ENCODE data around the gene UTS2.

Gene UTS2

DNA sequence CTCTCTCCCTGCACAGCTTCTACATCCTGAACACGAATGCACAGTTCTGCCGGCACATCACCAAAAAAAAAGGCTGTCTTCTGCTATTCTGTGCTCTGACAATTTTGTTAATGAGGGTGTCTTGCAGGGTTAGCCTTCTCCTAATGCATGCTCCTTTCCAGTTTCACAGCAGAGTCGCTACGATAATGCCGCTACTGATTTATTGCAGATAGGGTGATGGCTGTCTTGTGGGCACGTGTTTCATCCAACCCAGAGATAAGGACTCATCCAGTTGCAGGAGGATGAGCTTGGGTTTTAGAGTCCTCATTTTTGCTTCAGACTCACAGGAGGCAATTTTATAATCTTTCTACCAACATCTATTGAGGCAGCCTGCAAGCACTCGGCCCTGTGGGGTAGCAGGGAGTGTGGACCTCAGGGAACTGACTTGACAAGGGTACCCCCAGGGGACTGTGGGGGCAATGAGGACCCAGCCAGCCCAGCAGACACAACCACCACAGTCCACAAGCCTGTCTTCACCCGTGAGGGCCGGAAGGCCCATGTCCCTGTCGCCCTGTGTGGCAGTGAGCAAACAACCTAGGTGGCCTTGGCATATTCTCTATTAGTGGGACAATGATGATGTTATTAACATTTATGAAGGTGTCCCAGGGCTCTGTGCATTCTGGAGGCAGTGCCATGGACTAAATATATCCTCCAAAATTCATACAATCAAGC is 15.4 kb upstream of the UTS2 start:
- in situ Hi-C loops (cut with HindIII; ENCODE audit: low pct_ligation_motif_present, low pct_unique_long_range_greater_than_20kb, low sequenced_read_pairs): no loop called here
- DNase-seq: no peak

DNA sequence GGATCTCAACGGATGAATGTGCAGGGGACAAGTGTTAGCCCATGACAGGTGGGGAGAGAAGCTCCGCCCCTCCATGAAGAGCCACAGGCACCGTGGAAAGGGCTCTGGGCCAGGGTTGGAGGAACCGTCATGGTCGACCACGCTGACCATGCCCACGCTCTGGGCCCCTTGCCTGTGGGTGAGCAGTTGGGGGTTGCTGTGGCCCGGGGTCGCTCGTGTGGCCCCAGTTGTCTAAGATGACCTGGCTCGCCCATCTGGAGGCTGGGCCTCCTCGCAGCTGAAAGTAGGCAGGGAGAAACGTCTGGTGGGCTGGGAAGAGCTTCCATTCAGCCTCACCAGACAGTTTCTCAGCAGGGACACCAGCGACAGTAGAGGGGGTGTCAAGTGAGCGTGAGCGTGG is 13.1 kb upstream of the UTS2 start:
- in situ Hi-C loops (cut with HindIII; ENCODE audit: low pct_ligation_motif_present, low pct_unique_long_range_greater_than_20kb, low sequenced_read_pairs): no loop called here
- no peak for DNase-seq

DNA sequence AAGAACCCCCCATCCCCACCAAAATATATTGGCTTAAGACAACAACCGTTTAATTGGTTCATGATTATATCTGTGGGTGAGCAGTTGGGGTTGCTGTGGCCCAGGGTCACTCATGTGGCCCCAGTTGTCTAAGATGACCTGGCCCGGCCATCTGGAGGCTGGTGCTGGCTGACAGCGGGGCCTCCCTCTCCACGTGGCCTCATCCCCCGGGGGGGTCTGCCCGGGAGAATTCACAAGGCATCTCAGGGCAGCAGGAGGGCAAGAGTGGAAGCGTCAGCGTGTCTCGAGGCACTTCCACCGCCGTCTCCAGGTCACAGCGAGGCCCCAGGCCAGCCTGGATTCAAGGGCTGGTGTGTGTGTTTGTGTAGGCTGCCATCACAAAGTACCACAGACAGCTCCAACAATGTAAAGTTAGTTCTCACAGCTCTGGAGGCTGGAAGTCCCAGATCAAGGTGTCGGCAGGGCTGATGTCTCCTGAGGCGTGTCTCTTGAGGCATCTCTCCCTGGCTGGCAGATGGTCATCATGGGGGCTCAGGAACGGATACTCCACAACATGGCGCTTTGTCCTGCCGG is 11.0 kb upstream of the UTS2 start:
- DNase-seq: no peak
- in situ Hi-C loops (cut with HindIII; ENCODE audit: low pct_ligation_motif_present, low pct_unique_long_range_greater_than_20kb, low sequenced_read_pairs): no loop called here

DNA sequence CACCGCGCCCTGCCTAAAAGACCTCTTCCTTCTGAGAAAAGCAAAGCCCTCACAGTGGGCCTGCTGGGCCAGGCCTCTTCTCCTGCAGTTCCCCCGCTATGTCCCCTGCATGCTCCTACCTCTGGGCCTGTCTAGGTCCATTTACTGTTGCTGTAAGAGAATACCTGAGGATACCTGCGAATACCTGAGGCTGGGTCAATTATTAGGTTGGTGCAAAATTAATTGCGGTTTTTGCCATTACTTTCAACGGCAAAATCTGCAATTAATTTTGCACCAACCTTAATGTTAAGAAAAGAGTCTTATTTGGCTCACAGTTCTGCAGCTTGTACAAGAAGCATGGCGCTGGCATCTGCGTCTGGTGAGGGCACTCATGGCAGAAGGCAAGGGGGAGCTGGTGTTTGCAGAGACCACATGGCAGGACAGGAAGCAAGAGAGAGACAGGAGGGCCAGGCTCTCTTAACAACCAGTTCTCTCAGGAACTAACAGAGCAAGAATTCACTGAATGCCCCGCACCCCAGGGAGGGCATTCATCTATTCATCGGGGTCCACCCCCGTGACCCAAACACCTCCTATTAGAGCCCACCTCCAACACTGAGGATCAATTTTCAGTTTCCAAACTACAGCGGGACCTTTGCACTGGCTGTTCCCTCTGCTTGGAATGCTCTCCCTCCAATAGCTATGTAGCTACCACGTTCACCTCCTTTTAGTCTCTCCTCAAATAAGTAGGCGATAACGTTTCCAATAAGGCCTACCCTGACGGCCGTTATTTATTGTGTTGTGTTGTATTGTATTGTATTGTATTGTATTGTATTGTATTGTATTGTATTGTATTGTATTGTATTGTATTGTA is 9.6 kb upstream of the UTS2 start:
- DNase-seq: no peak
- in situ Hi-C loops (cut with HindIII; ENCODE audit: low pct_ligation_motif_present, low pct_unique_long_range_greater_than_20kb, low sequenced_read_pairs): no loop called here

DNA sequence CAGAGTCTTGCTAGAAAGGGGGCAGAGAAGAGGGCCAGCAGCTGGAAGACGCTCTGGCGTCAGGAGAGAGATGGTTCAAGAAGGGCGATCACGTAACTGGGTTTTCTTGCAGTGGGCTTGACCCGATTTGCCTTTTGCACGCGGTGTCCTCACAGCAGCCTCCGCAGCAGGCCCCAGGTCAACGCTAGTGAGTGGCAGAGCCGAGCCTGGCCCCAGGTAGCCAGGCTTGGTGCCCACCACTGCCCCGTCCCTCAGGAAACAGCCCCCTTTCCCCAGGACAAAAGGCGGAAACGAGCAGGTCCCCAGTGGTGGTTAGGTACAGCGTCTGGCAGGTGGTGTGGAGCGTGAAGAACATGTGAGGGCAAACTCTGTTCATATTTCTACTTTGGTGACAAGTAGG is 8.6 kb upstream of the UTS2 start:
- DNase-seq: no peak
- in situ Hi-C loops (cut with HindIII; ENCODE audit: low pct_ligation_motif_present, low pct_unique_long_range_greater_than_20kb, low sequenced_read_pairs): no loop called here

DNA sequence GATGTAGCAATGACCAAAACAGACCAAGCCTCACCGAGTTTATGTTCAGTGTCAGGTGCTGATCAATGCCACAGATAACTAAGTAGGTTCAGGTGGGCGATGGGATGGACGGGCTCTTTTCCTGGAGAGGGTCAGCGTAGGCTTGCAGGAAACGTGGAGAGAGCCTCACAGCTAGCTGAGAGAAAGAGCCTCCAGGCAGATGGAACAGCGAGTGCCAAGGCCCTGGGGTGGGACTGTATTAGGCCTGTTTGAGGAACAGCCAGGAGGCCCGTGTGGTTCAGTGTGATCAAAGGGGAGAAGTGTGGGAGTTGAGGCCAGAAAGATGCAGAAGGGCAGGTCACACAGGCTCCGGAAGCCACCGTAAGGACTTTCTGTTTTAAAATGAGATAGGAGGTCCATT is 7.3 kb upstream of the UTS2 start:
- in situ Hi-C loops (cut with HindIII; ENCODE audit: low pct_ligation_motif_present, low pct_unique_long_range_greater_than_20kb, low sequenced_read_pairs): no loop called here
- DNase-seq: no peak

DNA sequence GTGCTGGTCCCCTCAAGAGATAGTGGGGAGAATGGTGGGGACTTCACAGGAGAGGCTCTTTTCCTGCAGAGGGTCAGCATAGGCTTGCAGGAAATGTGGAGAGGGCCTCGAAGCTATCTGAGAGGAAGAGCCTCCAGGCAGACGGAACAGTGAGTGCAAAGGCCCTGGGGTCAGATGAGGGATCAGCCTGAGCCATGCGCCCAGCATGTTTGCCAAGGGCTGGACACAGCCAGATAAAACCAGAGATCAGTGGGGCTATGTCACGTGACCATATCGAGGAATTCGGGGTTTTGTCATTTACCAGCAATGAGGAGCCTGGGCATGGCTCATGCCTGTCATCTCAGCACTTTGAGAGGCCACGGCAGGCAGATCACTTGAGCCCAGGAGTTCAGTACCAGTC is 6.5 kb upstream of the UTS2 start:
- no peak for DNase-seq
- in situ Hi-C loops (cut with HindIII; ENCODE audit: low pct_ligation_motif_present, low pct_unique_long_range_greater_than_20kb, low sequenced_read_pairs): no loop called here

DNA sequence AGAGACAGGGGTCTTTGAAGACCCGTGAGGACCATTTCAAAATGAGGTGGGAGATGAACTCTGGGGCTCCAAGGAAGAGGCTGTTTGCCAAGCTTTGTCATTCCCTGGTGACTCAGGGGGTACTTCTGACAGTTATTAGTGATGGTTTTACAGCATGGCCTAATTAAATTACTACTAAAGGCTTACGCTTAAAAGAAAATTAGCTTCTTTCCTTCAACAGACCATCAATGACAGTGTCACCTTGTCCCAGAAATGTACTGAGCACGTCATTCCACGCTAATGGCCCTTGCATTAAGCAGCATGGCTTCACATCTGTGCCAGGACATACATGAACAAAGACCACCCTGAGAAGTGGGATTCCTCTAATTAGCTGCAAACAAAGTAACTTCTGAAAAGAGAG is 5.1 kb upstream of the UTS2 start:
- in situ Hi-C loops (cut with HindIII; ENCODE audit: low pct_ligation_motif_present, low pct_unique_long_range_greater_than_20kb, low sequenced_read_pairs): no loop called here
- DNase-seq: no peak

DNA sequence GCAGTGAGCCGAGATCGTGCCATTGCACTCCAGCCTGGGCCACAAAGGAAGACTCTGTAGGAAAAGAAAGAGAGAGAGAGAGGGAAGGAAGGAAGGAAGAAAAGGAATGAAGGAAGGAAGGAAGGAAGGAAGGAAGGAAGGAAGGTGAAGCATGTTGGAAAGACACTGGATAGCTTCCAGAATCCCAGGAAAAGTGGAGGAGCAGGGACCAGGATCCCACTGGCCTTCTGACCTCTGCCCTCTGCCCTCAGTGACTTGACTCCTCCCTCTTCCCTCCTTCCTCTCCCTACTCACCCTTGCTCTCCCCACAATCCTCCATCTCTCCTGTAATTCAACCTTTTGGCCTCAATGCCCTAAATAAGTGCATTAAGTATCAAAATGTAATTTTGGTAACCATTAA is 4.1 kb upstream of the UTS2 start:
- in situ Hi-C loops (cut with HindIII; ENCODE audit: low pct_ligation_motif_present, low pct_unique_long_range_greater_than_20kb, low sequenced_read_pairs): no loop called here
- no peak for DNase-seq

DNA sequence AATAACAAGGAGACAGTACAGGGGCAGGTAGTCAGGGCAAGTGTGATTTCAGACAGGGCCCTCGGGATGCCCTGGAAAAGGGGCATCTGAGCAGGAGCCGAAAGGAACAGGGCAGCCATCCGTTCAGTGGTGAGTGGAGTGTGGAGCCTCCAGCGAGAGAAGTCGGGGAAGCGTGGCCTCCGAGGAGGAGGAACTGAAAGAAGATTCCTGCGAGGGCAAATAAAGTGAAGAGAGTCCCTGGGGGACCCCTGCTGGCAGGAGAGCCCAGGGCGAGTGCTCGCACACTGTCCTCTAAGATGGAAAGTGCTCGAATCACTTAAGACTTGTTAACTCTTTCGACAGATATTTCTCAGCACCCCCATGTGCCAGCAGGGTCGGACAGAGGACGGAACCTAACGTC is 3.5 kb upstream of the UTS2 start:
- in situ Hi-C loops (cut with HindIII; ENCODE audit: low pct_ligation_motif_present, low pct_unique_long_range_greater_than_20kb, low sequenced_read_pairs): no loop called here

DNA sequence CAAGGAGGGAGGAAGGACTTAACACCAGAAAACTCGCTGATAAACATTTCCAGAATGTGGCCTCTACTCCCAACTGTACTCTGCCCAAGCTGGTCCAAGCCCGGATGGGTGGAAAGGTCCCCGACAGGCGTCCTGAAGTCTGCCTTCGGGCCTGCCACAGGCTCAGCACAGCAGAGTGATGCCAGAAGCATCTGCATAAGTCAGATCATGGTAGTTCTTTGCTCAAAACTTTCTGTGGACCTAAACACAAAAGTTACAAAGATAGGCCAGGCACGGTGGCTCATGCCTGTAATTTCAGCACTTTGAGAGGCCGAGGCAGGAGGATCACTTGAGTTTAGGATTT is 790 bp upstream of the UTS2 start:
- DNase-seq: no peak
- in situ Hi-C loops (cut with HindIII; ENCODE audit: low pct_ligation_motif_present, low pct_unique_long_range_greater_than_20kb, low sequenced_read_pairs): no loop called here

More for the DNA sequence above, 3.5 kb upstream of the UTS2 start:
- DNase-seq: no peak

DNA sequence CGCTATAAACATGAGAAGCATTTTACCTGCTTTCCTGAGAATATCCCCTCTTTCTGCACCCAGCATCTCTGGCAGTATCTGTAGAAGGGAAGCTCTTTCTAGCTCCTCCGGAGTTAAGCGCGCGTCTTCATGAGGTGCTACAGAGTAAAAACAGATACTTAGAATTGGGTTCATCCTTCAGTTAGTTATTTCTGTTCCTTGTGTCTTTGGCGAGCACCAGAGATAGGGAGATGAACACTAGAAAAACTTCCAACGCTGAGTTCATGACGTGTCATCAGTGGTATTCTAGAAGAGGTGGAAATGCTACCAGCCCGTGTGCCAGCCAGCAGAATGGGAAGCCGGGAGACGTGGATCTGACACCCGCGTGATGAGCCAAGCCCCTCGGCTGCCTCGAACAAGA is 2.1 kb downstream of the UTS2 start:
- in situ Hi-C loops (cut with HindIII; ENCODE audit: low pct_ligation_motif_present, low pct_unique_long_range_greater_than_20kb, low sequenced_read_pairs): no loop called here

DNA sequence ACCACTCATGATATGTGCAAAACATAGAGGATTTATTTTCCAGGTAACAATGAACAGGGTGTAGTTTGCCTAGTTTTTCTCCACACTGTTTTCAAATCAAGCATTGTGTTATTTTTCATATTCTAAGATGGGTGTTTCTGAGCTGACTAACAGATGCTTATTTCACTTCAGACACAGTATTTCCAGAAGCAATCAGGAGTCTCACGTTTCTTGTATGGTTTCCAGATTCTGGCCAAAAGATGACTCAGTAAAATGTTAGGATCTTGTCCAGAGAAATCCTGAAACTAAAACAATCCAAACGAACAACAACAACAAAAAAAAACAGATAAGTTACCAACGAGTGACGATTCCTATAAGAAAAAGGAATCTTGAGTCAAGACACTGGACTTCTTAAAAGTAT is 5.3 kb downstream of the UTS2 start:
- DNase-seq: no peak
- in situ Hi-C loops (cut with HindIII; ENCODE audit: low pct_ligation_motif_present, low pct_unique_long_range_greater_than_20kb, low sequenced_read_pairs): no loop called here

More for the DNA sequence above, 2.1 kb downstream of the UTS2 start:
- no peak for DNase-seq

DNA sequence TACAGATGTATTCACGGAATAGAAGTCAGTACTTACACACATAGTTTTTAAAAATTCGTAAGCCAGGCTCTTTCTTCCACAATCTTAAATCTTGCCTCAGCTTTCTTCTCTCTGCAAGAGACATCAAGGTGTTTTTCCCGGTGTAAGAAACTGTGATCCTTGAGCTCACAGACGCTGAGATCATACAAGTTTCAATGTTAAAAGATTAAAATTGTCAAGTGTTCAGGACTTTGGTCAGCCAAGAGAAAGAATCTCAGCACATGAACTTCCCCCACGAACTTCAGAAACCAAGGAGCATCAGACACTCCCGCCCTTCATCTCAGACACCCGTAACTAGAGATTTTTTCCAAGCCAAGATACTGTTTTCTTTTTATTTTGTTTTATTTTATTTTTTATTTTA is 6.2 kb downstream of the UTS2 start:
- DNase-seq: no peak
- in situ Hi-C loops (cut with HindIII; ENCODE audit: low pct_ligation_motif_present, low pct_unique_long_range_greater_than_20kb, low sequenced_read_pairs): no loop called here

DNA sequence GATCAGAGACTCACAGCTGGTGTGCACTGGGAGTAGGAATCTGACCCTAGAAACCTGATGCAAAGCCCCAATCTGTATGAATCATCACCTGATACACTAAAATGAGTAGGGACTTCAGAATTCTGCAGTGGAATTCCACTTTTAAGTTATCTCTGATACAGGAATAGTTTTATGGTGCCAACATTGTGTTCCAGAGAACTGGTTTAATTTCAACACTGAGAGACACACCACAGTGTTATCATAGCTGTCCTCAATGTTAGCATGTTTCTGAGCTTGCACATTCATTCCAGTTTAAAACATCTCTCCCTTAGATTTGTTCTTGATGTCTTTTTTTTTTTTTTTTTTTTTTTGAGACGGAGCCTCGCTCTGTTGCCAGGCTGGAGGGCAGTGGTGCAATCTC is 7.1 kb downstream of the UTS2 start:
- in situ Hi-C loops (cut with HindIII; ENCODE audit: low pct_ligation_motif_present, low pct_unique_long_range_greater_than_20kb, low sequenced_read_pairs): no loop called here
- DNase-seq: no peak

DNA sequence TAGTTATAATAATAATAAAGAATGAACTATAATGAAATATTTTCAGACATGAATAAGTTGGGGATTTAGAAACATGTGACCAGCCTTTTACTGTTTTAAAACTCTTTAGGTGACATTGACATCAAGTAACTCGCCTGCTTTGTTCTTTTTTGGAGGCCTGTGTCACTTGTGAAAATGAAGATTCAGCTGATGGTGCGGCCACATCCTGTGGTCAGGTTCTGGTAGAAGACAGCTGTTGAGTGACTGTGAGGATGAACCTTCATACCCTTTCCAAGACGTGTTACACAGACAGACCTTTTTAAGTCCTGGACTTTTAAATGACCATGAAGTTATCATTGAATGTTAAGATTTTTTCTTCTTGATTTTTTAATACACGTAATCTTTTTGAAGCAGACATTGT is 10.3 kb downstream of the UTS2 start:
- no peak for DNase-seq
- in situ Hi-C loops (cut with HindIII; ENCODE audit: low pct_ligation_motif_present, low pct_unique_long_range_greater_than_20kb, low sequenced_read_pairs): no loop called here

DNA sequence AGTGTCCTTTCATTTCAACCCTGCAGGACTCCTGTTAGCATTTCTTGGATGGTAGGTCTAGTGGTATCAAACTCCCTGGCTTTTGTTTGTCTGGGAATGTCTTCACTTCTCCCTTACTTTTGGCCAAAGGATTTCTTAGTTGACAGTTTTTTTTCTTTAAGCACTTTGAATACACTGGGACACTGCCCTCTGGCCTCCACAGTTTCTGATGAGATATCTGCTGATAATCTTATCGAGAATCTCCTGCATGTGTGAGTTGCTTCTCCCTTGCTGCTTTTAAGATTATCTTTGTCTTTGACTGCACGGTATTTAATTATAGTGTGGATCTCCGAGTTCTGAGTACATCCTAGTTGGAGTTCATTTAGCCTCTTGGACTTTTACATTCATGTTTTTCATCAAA is 13.3 kb downstream of the UTS2 start:
- in situ Hi-C loops (cut with HindIII; ENCODE audit: low pct_ligation_motif_present, low pct_unique_long_range_greater_than_20kb, low sequenced_read_pairs): no loop called here

DNA sequence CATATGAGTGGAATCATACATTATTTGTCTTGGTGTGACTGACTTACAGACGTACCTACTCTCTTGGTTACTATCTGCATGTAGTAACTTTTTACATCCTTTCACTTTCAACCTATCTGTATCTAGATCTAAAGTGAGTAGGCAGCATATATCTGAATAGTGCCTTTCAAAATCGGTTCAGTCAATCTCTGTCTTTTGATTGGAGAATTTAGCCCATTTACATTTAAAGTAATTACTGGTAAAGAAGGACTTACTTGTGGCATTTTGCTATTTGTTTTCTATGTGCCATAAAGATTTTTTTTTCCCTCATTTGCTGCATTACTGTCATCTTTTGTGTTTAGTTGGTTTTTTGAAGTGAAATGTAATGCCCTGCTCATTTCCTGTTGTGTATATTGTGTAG is 14.2 kb downstream of the UTS2 start:
- DNase-seq: no peak
- in situ Hi-C loops (cut with HindIII; ENCODE audit: low pct_ligation_motif_present, low pct_unique_long_range_greater_than_20kb, low sequenced_read_pairs): no loop called here

More for the DNA sequence above, 13.3 kb downstream of the UTS2 start:
- DNase-seq: no peak

DNA sequence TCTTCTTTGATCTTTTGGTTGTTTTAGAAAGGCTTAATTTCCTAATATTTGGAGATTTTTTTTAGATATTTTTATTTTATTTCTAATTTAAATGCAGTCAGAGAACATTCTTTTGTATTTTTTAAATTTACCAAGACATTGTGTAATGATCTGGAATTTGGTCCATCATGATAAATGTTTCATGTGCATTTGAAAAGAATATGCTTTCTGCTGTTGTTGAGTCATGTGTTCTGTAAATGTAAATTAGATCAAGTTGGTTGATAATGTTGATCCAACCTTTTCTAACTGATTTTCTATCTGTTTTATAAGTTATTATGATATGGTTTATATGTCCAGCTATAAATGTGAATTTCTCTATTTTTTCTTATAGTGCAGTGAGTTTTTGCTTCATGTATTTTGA is 19.8 kb downstream of the UTS2 start:
- in situ Hi-C loops (cut with HindIII; ENCODE audit: low pct_ligation_motif_present, low pct_unique_long_range_greater_than_20kb, low sequenced_read_pairs): no loop called here
- no peak for DNase-seq

DNA sequence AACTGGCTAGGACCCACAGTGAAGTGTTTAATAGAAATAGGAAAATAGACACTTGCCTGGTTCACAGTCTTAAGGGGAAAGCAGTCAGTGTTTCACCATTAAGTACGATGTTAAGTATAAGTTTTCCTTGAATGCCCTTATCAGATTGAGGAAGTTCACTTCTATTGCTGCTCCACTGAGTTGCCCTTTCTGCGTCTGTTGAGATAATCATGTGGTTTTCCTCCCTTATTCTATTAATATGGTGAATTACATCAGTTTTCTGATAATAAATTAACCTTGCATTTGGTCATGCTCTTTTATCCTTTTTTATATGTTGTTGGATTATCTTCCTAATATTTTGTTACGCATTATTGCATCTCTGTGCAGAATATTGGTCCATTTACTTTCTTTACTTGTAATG is 21.4 kb downstream of the UTS2 start:
- no peak for DNase-seq
- in situ Hi-C loops (cut with HindIII; ENCODE audit: low pct_ligation_motif_present, low pct_unique_long_range_greater_than_20kb, low sequenced_read_pairs): no loop called here

Measured in ACHN (cell line).